ENCODE results near the gene ANKRD35.

ANKRD35 gene

GRCh38 chr1:145857170-145857569, 28.5 kb downstream of the ANKRD35 start:
- no peak overlapping the region for H3K4me3 ChIP-seq (ENCODE audit: low read depth, low read length)
- DNase-seq (ENCODE audit: low read depth): no peak
- TF ChIP-seq CTCF (IDR thresholded peaks at IDR 0.05; ENCODE audit: insufficient read depth, low read depth, low read length, missing control alignments): no peak

GRCh38 chr1:145855426-145855948, 30.2 kb downstream of the ANKRD35 start:
- peak; percentile 45 for TF ChIP-seq CTCF (IDR thresholded peaks at IDR 0.05; ENCODE audit: insufficient read depth, low read depth, low read length, missing control alignments)
- DNase-seq (ENCODE audit: low read depth): peak; percentile 19
- H3K4me3 ChIP-seq (ENCODE audit: low read depth, low read length): no peak overlapping the region

GRCh38 chr1:145849356-145850160, 36.1 kb downstream of the ANKRD35 start:
- TF ChIP-seq CTCF (IDR thresholded peaks at IDR 0.05; ENCODE audit: insufficient read depth, low read depth, low read length, missing control alignments): peak; percentile 38
- no peak for DNase-seq (ENCODE audit: low read depth)

GRCh38 chr1:145847827-145848226, 37.8 kb downstream of the ANKRD35 start:
- no peak for TF ChIP-seq CTCF (IDR thresholded peaks at IDR 0.05; ENCODE audit: insufficient read depth, low read depth, low read length, missing control alignments)
- no peak for DNase-seq (ENCODE audit: low read depth)

More at GRCh38 chr1:145849356-145850160, 36.1 kb downstream of the ANKRD35 start:
- no peak overlapping the region for H3K4me3 ChIP-seq (ENCODE audit: low read depth, low read length)

GRCh38 chr1:145846201-145846612, 39.5 kb downstream of the ANKRD35 start:
- DNase-seq (ENCODE audit: low read depth): peak; percentile 52
- TF ChIP-seq CTCF (IDR thresholded peaks at IDR 0.05; ENCODE audit: insufficient read depth, low read depth, low read length, missing control alignments): peak; percentile 75

More at GRCh38 chr1:145847827-145848226, 37.8 kb downstream of the ANKRD35 start:
- no peak overlapping the region for H3K4me3 ChIP-seq (ENCODE audit: low read depth, low read length)

GRCh38 chr1:145845514-145846161, 40.0 kb downstream of the ANKRD35 start, which contains the start of gene NUDT17:
Gene NUDT17 (plus strand): TSS chr1:145845630. CDS start chr1:145845641, 11 bp downstream.
- peak; percentile 95 for TF ChIP-seq CTCF (IDR thresholded peaks at IDR 0.05; ENCODE audit: insufficient read depth, low read depth, low read length, missing control alignments)
- DNase-seq (ENCODE audit: low read depth): peak; percentile 85
- peak within 1 kb of the TSS; percentile 65 for H3K4me3 ChIP-seq (ENCODE audit: low read depth, low read length)

More at GRCh38 chr1:145846201-145846612, 39.5 kb downstream of the ANKRD35 start:
- peak overlapping the region; percentile 65 for H3K4me3 ChIP-seq (ENCODE audit: low read depth, low read length)
